B cell (primary cell): ENCODE measurements around the gene PDZD8.

Experiments
- CTCF ChIP-seq: fragments of 200-600 bp; IDR thresholded peaks from one replicate; pipeline ENCODE4 v1.8.0; 2022; ENCODE audit warnings: antibody characterized with exemption, mild to moderate bottlenecking
- EZH2 ChIP-seq: IDR thresholded peaks from 2 replicates; pipeline ENCODE4 v1.6.1; 2012; ENCODE audit warnings: borderline replicate concordance, low read depth, mild to moderate bottlenecking, moderate library complexity, low read length; ENCODE audit not compliant: insufficient read depth, poor library complexity, severe bottlenecking

- TF ChIP-seq CTCF (no peak), EZH2 (no peak)
Observed at GRCh38 chr10:117412469-117413010, 37.3 kb upstream of the PDZD8 start.
